HEK293 (cell line): ENCODE data around the gene FAM219B.
"Not testable (repeated sequence)": the region's sequence is repeated elsewhere in the genome, so short reads cannot be mapped to it uniquely, and the experiment has no call there.

Source experiments
- CTCF ChIP-seq: fragments of 450-650 bp; formaldehyde crosslinking; IDR thresholded peaks from 2 replicates; pipeline ENCODE4 v1.5.1; 2016; ENCODE audit warnings: missing biosample characterization, missing genetic modification characterization
- ELK4 ChIP-seq: IDR thresholded peaks from 2 replicates; pipeline ENCODE4 v1.6.1; 2011; ENCODE audit warnings: mild to moderate bottlenecking, low read depth, low read length, borderline replicate concordance
- TRIM28 ChIP-seq: IDR thresholded peaks from 2 replicates; pipeline ENCODE4 v1.6.1; 2011; ENCODE audit warnings: low read length, control low read depth, borderline replicate concordance
- YY1 ChIP-seq: fragments of 450-650 bp; formaldehyde crosslinking; IDR thresholded peaks from 2 replicates; pipeline ENCODE4 v1.5.1; 2018; ENCODE audit warnings: missing biosample characterization, missing genetic modification characterization
- ZBTB20 ChIP-seq: fragments of 450-650 bp; formaldehyde crosslinking; IDR thresholded peaks from 2 replicates; pipeline ENCODE4 v1.5.1; 2016; ENCODE audit warnings: missing biosample characterization, missing genetic modification characterization
- ZBTB7A ChIP-seq: fragments of 450-650 bp; formaldehyde crosslinking; IDR thresholded peaks from 2 replicates; pipeline ENCODE4 v1.5.1; 2016; ENCODE audit warnings: low read depth, missing biosample characterization, missing genetic modification characterization
- ZFP37 ChIP-seq: fragments of 450-650 bp; formaldehyde crosslinking; IDR thresholded peaks from 2 replicates; pipeline ENCODE4 v1.5.1; 2016; ENCODE audit warnings: missing biosample characterization, missing genetic modification characterization
- ZNF10 ChIP-seq: fragments of 450-650 bp; formaldehyde crosslinking; IDR thresholded peaks from 2 replicates; pipeline ENCODE4 v1.5.1; 2017; ENCODE audit warnings: missing biosample characterization, missing genetic modification characterization
- ZNF114 ChIP-seq: fragments of 450-650 bp; formaldehyde crosslinking; IDR thresholded peaks from 2 replicates; pipeline ENCODE4 v1.5.0; 2017; ENCODE audit warnings: missing biosample characterization, missing genetic modification characterization
- ZNF184 ChIP-seq: fragments of 450-650 bp; IDR thresholded peaks from 2 replicates; pipeline ENCODE4 v1.5.1; 2018; ENCODE audit warnings: missing biosample characterization, mild to moderate bottlenecking, missing genetic modification characterization
- ZNF354C ChIP-seq: fragments of 450-650 bp; formaldehyde crosslinking; IDR thresholded peaks from 2 replicates; pipeline ENCODE4 v1.5.1; 2016; ENCODE audit warnings: missing biosample characterization, missing genetic modification characterization, low read depth, borderline replicate concordance
- ZNF404 ChIP-seq: fragments of 450-650 bp; formaldehyde crosslinking; IDR thresholded peaks from 2 replicates; pipeline ENCODE4 v1.5.1; 2017; ENCODE audit warnings: missing biosample characterization, missing genetic modification characterization
- ZNF701 ChIP-seq: fragments of 450-650 bp; formaldehyde crosslinking; IDR thresholded peaks from 2 replicates; pipeline ENCODE4 v1.5.1; 2016; ENCODE audit warnings: missing biosample characterization, missing genetic modification characterization
- ZNF768 ChIP-seq: fragments of 450-650 bp; formaldehyde crosslinking; IDR thresholded peaks from 2 replicates; pipeline ENCODE4 v1.5.1; 2018; ENCODE audit warnings: missing biosample characterization, mild to moderate bottlenecking, missing genetic modification characterization

GRCh38 chr15:74894383-74894782 lies 12.3 kb downstream of the FAM219B start:
- TF ChIP-seq ZNF768 (tag by site-specific recombination); ZNF114 (tag by site-specific recombination); CTCF (tag by site-specific recombination); YY1 (tag by site-specific recombination); ZBTB20 (tag by site-specific recombination); ZNF184 (tag by site-specific recombination); ELK4; TRIM28; ZNF10; ZNF354C (tag by site-specific recombination); ZNF404 (tag by site-specific recombination); ZNF701 (tag by site-specific recombination); ZFP37; ZBTB7A (tag by site-specific recombination): not testable (repeated sequence)
